ENCODE results near the gene ZNF101.

GRCh38 chr19:19623383-19623782, 45.3 kb upstream of the ZNF101 start:
- TF ChIP-seq, protein P1, sequence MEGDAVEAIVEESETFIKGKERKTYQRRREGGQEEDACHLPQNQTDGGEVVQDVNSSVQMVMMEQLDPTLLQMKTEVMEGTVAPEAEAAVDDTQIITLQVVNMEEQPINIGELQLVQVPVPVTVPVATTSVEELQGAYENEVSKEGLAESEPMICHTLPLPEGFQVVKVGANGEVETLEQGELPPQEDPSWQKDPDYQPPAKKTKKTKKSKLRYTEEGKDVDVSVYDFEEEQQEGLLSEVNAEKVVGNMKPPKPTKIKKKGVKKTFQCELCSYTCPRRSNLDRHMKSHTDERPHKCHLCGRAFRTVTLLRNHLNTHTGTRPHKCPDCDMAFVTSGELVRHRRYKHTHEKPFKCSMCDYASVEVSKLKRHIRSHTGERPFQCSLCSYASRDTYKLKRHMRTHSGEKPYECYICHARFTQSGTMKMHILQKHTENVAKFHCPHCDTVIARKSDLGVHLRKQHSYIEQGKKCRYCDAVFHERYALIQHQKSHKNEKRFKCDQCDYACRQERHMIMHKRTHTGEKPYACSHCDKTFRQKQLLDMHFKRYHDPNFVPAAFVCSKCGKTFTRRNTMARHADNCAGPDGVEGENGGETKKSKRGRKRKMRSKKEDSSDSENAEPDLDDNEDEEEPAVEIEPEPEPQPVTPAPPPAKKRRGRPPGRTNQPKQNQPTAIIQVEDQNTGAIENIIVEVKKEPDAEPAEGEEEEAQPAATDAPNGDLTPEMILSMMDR (IDR thresholded peaks at IDR 0.05; ENCODE audit: low read depth, low read length): no peak
- no peak for TF ChIP-seq EZH2phosphoT487 (IDR thresholded peaks at IDR 0.05; ENCODE audit: low read depth)

Data from OCI-LY3 (cell line).